Right lung (tissue), 5 donors: Measurements from ENCODE around the gene SHISAL1. TPM values are rescaled to one million over a fixed set of nuclear protein-coding genes. Genes with fewer than 3 reads are reported as not detected.

Experiments used
- DNase-seq, 2 donors: peaks; one replicate each; pipeline ENCODE4 v3.0.0-alpha.2; 2013
- polyA plus RNA-seq, 5 donors: library from polyadenylated mRNA; unstranded; fragments of 120-200 nt; gene quantifications; one replicate each; pipeline versions ENCODE4 v1.2.1 to v1.2.3, GENCODE V29; 2013; ENCODE audit warnings: inconsistent platforms in 1 of 5, low replicate concordance in 1 of 5; ENCODE audit not compliant: insufficient read length in 5 of 5, insufficient read depth in 1 of 5

The SHISAL1 gene
- polyA plus RNA-seq, 5 donors = 0.60 to 1.7 (median 0.98) TPM

DNA sequence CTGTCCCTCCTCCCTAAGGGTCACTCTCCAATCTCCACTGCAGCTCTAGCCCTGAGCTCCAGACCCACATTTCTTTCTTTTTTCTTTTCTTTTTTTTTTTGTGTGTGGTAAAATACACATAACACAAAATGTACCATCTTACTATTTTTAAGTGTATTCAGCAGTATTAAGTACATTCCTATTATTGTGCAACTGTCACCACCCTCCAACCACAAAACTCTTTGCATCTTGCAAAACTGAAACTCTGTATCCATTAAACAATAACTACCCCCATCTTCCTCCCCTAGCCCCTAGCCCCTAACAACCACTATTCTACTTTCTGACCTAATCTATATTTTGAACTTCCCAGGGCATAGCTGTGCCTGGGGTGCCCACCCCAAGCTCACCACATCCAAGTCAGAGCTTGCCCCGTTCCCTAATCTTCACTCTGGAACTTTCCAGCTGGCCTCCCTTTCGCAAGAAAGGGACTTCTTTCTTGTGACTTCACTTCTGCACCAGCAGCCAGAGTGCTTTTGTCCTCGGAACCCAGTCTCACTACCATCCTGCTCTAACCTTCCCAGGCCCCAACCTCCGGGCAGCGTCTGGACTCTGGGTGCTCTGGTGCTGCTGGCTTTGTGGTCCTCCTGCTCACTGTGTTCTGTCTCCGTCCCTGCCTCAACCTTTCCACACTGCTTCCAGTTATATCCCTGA lies 101.3 kb downstream of the SHISAL1 start:
- no peak for DNase-seq

- DNase-seq = no peak
Measured at GRCh38 chr22:44210722-44211121, 102.0 kb downstream of the SHISAL1 start.

GRCh38 chr22:44209343-44209742 lies 103.4 kb downstream of the SHISAL1 start:
- DNase-seq = no peak

DNA sequence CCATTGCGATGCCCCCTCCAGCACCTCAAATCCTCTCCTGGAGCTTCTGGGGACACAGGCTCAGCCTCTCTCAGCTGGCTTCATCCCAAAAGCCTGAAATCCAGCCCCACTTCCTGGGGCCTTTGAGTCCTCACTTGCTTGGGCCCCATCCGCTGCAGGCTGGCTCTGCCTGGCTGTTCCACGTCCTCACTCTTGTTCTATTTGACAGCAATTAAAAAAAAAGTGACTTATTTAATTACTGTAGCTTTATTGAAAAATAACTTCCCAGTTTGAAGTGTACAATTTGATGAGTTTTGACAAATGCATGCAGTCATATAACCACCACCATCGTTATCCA lies 104.8 kb downstream of the SHISAL1 start:
- DNase-seq = no peak

DNA sequence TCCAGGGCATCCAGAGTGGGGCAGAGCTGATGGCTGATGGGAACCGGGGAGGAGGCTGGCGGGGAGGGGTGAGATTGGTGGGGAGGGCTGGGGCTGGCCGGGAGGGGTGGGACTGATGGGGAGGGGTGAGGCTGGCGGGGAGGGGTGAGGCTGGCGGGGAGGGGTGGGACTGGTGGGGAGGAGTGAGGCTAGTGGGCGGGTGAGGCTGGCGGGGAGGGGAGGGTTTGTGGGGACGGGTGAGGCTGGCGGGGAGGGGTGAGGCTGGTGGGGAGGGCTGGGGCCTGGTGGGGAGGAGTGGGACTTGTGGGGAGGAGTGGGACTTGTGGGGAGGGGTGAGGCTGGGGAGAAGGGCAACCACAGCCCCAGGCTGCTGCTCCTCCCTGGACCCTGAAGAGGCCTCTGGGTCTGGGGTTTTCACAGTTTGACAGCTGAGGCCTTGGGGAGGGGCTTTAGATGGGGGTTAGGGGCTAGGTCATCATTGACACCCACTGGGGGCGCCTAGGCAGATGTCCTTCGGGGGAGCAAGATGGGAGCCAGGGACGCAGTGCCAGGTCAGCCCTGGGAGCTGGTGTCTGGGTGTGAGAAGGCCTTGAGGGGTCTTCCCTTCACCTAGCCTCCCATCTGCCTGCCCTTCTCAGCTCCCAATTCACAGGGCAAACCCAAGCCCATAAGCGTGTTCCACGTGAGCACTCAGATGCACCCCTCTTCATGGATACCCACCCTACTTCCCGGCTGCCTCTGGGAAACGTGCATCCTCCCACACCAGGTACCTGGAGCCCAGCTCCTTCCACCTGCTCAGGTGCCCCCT lies 105.4 kb downstream of the SHISAL1 start:
- no peak for DNase-seq

DNA sequence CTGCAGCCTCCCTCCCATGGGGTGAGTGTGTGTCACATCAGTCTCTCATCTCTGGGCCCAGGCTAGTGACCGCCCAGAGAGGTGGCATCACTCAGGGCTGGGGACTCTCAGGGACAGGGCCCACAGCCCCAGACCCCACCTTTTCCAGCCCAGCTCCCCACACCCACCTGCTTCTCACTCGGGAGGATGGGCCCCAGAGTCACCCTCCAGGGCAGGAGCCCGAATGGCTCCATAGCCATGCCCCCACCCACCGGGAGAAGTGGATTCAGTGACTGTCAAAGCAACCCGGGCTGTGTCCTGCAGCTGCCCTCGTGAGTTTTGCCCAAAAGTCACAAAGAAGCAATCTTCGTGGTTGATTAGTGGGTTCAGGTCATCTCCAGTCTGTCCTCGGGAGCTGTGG lies 106.1 kb downstream of the SHISAL1 start:
- DNase-seq = no peak

- DNase-seq = no peak
Measured at GRCh38 chr22:44206330-44206645, 106.5 kb downstream of the SHISAL1 start.

GRCh38 chr22:44205516-44206329 lies 107.0 kb downstream of the SHISAL1 start:
- DNase-seq = no peak

DNA sequence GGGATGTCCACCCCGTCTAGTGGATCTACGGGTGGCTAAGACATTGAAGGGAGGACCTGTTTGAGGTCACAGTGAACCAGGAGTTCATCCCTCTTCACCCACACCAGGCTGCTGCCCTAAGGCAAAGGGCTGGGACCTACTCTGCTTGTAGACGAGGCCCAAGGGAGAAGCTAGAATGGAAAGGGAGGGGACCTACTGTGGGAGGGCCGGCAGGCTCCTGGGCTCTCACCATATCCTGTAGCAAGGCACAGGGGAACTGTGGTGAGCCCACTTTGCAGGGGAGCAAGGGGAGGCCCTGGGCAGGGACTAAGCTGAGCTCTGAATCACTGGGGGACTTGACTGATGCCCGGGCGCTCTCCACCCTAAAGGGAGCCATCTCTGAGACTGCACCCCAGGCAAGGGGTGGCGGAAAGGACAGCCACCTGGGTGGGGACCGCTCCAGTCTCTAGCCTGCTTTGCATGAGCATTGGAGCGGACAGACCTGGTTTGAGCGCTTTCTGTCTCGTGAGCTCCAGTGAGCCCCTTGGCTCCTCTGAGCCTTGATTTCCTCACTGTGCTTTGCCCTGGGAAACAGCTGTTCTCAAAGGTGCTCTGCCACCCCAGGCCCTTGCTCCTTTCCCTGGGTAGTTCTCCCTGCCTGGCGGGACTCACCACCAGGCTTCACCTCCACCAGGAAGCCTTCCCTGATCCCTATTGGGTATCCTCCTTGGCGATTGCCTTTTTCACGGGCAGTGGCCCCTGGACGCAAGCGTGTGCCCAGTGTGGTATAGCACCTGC lies 107.8 kb downstream of the SHISAL1 start:
- no peak for DNase-seq

GRCh38 chr22:44203203-44203602 lies 109.5 kb downstream of the SHISAL1 start:
- DNase-seq = no peak

GRCh38 chr22:44202261-44202789 lies 110.4 kb downstream of the SHISAL1 start:
- DNase-seq = no peak

GRCh38 chr22:44201665-44202064 lies 111.1 kb downstream of the SHISAL1 start:
- no peak for DNase-seq

DNA sequence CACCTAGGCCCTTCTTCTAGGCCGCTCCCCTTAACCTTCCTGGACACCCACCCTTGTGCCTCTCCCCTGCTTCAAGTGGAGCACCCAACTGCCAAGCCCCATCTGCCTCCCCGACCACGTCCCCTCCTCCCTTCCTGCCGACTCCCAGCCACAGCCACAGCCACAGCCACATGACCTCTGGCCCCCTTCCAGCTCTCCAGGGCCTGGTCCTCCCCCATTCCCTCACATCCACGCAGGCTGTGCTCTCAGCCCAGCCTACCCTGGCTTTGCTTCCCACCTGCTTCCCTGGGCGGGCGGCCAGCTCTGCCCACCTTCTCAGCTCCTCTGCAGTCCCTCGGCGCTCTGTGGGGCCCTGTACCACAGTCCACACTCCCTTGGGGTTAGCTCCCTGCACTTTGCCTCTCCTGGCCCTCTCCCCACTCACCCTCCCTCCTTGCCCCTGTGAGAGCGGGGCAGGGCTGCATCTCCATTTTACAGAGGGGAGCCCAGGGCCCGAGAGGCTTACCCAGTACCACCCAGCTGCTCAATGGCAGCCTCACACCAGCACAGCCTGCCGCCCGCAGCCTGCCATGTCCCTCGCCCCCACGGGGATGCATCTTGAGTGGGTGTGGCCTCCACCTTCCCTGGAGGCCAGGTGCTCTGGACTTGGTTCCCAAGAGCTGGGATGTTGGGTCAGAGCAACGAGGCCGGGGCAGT lies 111.7 kb downstream of the SHISAL1 start:
- DNase-seq = no peak

GRCh38 chr22:44200451-44200850 lies 112.3 kb downstream of the SHISAL1 start:
- no peak for DNase-seq

- no peak for DNase-seq
Measured at GRCh38 chr22:44199866-44200265, 112.9 kb downstream of the SHISAL1 start.

GRCh38 chr22:44199164-44199563 lies 113.6 kb downstream of the SHISAL1 start:
- no peak for DNase-seq

- no peak for DNase-seq
Measured at GRCh38 chr22:44197271-44197670, 115.5 kb downstream of the SHISAL1 start.

- no peak for DNase-seq
Measured at GRCh38 chr22:44196731-44197131, 116.0 kb downstream of the SHISAL1 start.

DNA sequence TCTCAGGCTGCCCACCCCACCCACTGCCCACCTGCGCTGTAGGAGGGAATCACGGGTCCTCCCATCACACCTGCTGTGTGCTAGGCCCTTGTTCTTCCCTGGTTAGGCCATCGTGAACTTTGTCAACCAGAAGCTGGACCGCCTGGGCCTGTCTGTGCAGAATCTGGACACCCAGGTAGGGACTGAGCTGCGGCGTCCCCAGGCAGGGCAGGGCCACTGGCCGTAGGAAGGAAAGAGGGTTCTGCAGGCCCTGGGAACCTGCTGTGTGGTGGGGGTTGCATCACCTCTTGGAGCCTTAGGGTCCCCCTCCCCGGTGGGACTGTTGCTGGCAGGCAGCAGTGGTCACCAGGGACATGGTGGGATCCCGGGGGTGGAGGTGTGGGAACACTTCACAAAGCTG lies 116.5 kb downstream of the SHISAL1 start:
- no peak for DNase-seq

GRCh38 chr22:44195189-44195871 lies 117.4 kb downstream of the SHISAL1 start:
- DNase-seq = no peak
